ENCODE measurements around the gene CASZ1. TPM values are rescaled to one million over a fixed set of nuclear protein-coding genes. Genes with fewer than 3 reads are reported as not detected.

The CASZ1 gene
- total RNA-seq, 3 donors from 2014 or later (not counting 1 experiment from before 2014, with no cell fraction given), result 55.9 to 83.0 (median 70.6) TPM

DNA sequence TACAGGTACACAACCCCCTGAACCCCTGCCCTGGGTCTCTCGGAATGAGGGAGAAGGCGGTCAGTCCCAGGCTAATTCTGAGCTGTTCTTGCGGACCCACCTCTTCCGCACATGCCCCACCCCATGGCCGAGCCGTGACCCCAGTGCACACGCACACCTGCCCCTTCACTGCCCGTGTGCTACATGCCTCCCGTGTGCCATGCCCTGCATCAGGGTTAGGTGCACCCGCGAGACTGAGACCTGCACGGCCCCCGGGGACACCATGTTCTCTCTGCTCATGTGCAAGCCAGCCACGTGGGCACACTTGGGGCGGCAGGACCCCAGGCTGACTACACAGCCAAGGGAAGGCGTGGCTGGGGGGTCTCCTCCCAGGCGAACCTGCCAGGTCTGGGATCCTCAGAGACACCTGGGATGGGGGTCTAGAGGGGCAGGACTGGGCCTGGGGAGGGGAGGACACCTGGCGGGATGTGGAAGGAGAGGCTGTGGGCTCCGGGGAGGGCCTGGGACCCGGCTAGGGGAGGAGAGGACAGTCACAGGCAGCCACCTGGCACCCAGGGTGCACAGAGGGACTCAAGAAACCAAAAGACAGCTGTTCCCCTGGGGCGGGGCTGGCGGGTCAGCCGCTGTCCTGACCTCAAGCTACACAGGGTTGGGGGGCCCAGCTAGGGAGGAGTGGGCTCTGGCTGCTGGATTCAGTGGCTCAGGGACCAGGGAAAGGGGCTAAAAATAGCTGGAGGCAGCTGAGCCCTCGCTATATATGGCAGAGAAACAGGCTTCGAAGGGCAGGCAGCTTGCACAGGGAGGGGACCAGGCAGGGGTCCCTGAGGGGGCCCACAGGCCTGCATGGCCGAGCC is 133.4 kb downstream of the CASZ1 start:
- H3K27ac Mint-ChIP-seq, result no peak overlapping the region
- no peak overlapping the region for H3K27ac ChIP-seq (ENCODE audit: low read length)
- H3K36me3 Mint-ChIP-seq, result no peaks in the 10 kb centered on the region
- WGBS (ENCODE audit: insufficient coverage), result 92% methylated on average over 26 of the region's 26 CpGs
- H3K4me3 ChIP-seq (ENCODE audit: low read length), result no peak overlapping the region
- no peaks in the 10 kb centered on the region for H3K9me3 Mint-ChIP-seq
- no peaks in the 10 kb centered on the region for H3K27me3 Mint-ChIP-seq (ENCODE audit: low read depth in 2 of 2)
- H3K9me3 ChIP-seq (ENCODE audit: control insufficient read depth, insufficient read depth, low read length), result no peaks in the 10 kb centered on the region
- no peaks in the 10 kb centered on the region for H3K27me3 ChIP-seq (ENCODE audit: control insufficient read depth, insufficient read depth, low read length)
- no peak for ATAC-seq
- DNase-seq, result no peak
- no peaks in the 10 kb centered on the region for H3K4me1 ChIP-seq (ENCODE audit: control insufficient read depth, insufficient read depth, low read length)
- no peak overlapping the region for H3K4me3 Mint-ChIP-seq
- no peak for TF ChIP-seq CTCF (IDR thresholded peaks at IDR 0.05)
- peaks cover 21% of the 10 kb centered on the region for H3K36me3 ChIP-seq (ENCODE audit: control insufficient read depth, insufficient read depth, low read length)
- peaks cover 0 to 14% of the 10 kb centered on the region in 2 donors for H3K4me1 Mint-ChIP-seq
- intact Hi-C loops (cut with micrococcal nuclease), result no loop called here

DNA sequence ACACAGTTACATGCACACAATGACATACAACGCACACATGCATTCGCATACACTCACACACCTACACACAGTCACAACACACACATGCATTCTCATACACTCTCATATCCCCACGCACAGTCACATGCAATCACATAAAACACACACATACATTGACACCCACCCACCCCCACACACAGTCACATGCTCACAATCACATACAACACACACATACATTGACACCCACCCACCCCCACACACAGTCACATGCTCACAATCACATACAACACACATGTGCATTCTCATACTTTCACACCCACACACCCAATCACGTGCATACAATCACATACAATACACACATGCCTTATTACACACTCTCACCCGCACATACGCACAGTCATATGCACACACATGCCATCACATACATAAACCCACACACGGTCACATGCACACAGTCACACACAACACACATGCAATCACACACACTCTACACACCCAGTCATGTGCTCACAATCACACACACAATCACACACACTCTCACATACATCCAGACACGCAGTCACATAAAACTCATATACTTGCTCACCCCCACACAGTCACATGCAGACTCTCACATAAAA is 134.3 kb downstream of the CASZ1 start:
- H3K9me3 ChIP-seq (ENCODE audit: control insufficient read depth, insufficient read depth, low read length), result no peaks in the 10 kb centered on the region
- intact Hi-C loops (cut with micrococcal nuclease), result no loop called here
- H3K36me3 ChIP-seq (ENCODE audit: control insufficient read depth, insufficient read depth, low read length), result peaks cover 21% of the 10 kb centered on the region
- no peaks in the 10 kb centered on the region for H3K9me3 Mint-ChIP-seq
- no peak overlapping the region for H3K4me3 Mint-ChIP-seq
- no peaks in the 10 kb centered on the region for H3K27me3 ChIP-seq (ENCODE audit: control insufficient read depth, insufficient read depth, low read length)
- H3K27me3 Mint-ChIP-seq (ENCODE audit: low read depth in 2 of 2), result no peaks in the 10 kb centered on the region
- TF ChIP-seq CTCF (IDR thresholded peaks at IDR 0.05), result no peak
- no peaks in the 10 kb centered on the region for H3K4me1 ChIP-seq (ENCODE audit: control insufficient read depth, insufficient read depth, low read length)
- H3K4me1 Mint-ChIP-seq, result peaks cover 0 to 14% of the 10 kb centered on the region in 2 donors
- ATAC-seq (no peak), DNase-seq (no peak)
- H3K4me3 ChIP-seq (ENCODE audit: low read length), result no peak overlapping the region
- 95% methylated on average over 8 of the region's 8 CpGs for WGBS (ENCODE audit: insufficient coverage)
- no peak overlapping the region for H3K27ac ChIP-seq (ENCODE audit: low read length)
- no peaks in the 10 kb centered on the region for H3K36me3 Mint-ChIP-seq
- no peak overlapping the region for H3K27ac Mint-ChIP-seq

DNA sequence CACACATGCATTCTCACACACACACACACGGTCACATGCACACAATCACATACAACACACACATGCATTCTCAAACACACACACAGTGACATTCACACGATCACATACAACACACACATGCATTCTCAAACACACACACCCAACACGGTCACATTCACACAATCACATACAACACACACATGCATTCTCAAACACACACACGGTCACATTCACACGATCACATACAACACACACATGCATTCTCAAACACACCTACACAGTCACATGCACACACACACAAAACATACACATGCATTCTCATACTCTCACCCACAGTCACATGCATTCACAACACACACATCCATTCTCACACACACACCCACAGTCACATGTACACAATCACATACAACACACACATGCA is 135.0 kb downstream of the CASZ1 start:
- no peak for TF ChIP-seq CTCF (IDR thresholded peaks at IDR 0.05)
- no peaks in the 10 kb centered on the region for H3K27me3 Mint-ChIP-seq (ENCODE audit: low read depth in 2 of 2)
- H3K9me3 ChIP-seq (ENCODE audit: control insufficient read depth, insufficient read depth, low read length), result no peaks in the 10 kb centered on the region
- no peak for DNase-seq
- 93% methylated on average over 5 of the region's 5 CpGs for WGBS (ENCODE audit: insufficient coverage)
- no peaks in the 10 kb centered on the region for H3K9me3 Mint-ChIP-seq
- H3K4me1 ChIP-seq (ENCODE audit: control insufficient read depth, insufficient read depth, low read length), result no peaks in the 10 kb centered on the region
- peaks cover 0 to 14% of the 10 kb centered on the region in 2 donors for H3K4me1 Mint-ChIP-seq
- ATAC-seq, result no peak
- H3K36me3 Mint-ChIP-seq, result no peaks in the 10 kb centered on the region
- intact Hi-C loops (cut with micrococcal nuclease), result no loop called here
- no peak overlapping the region for H3K27ac ChIP-seq (ENCODE audit: low read length)
- H3K4me3 Mint-ChIP-seq, result no peak overlapping the region
- H3K27ac Mint-ChIP-seq, result no peak overlapping the region
- peaks cover 21% of the 10 kb centered on the region for H3K36me3 ChIP-seq (ENCODE audit: control insufficient read depth, insufficient read depth, low read length)
- H3K4me3 ChIP-seq (ENCODE audit: low read length), result no peak overlapping the region
- no peaks in the 10 kb centered on the region for H3K27me3 ChIP-seq (ENCODE audit: control insufficient read depth, insufficient read depth, low read length)
